ENCODE measurements around the gene CRYAB. TPM values are rescaled to one million over a fixed set of nuclear protein-coding genes. Genes with fewer than 3 reads are reported as not detected.
"Not testable (repeated sequence)": the region's sequence is repeated elsewhere in the genome, so short reads cannot be mapped to it uniquely, and the experiment has no call there.

CRYAB gene
- total RNA-seq, 2 experiments from 2014 or later: not detected

- no peak for DNase-seq
- peaks cover 3% of the 10 kb centered on the region for H3K36me3 Mint-ChIP-seq
- no peaks in the 10 kb centered on the region for H3K4me1 Mint-ChIP-seq
- H3K4me3 Mint-ChIP-seq: no peak overlapping the region
- H3K27me3 Mint-ChIP-seq: no peaks in the 10 kb centered on the region
- no peak overlapping the region for H3K27ac Mint-ChIP-seq
- no peaks in the 10 kb centered on the region for H3K9me3 Mint-ChIP-seq
These were observed 24.7 kb downstream of the CRYAB start for GRCh38 chr11:111886844-111887243.

DNA sequence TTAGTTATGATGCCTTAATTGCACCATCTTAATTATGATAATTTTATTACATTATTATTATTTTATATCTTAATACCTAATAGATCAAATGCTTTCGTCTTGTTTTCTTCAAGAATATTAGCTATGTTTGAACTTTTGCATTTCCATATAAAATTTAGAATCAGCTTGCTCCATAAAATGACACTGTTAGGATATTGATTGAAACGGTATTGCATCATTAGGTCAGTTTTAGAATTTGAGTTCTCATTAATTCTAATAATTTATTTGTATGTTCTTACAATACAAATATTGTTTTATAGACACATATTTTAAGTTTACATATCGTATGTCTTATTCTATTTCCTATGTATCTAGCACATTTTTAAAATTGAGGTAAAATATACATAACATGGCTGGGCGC, 25.5 kb downstream of the CRYAB start:
- peaks cover 3% of the 10 kb centered on the region for H3K4me1 Mint-ChIP-seq
- H3K36me3 Mint-ChIP-seq: peaks cover 3% of the 10 kb centered on the region
- no peaks in the 10 kb centered on the region for H3K27me3 Mint-ChIP-seq
- DNase-seq: no peak
- H3K4me3 Mint-ChIP-seq: no peak overlapping the region
- H3K9me3 Mint-ChIP-seq: no peaks in the 10 kb centered on the region
- H3K27ac Mint-ChIP-seq: no peak overlapping the region

- H3K36me3 Mint-ChIP-seq, H3K27me3 Mint-ChIP-seq, DNase-seq, H3K4me3 Mint-ChIP-seq, H3K4me1 Mint-ChIP-seq, H3K9me3 Mint-ChIP-seq, H3K27ac Mint-ChIP-seq: not testable (repeated sequence)
These were observed 26.5 kb downstream of the CRYAB start for GRCh38 chr11:111885053-111885452.

GRCh38 chr11:111882202-111882601, 29.4 kb downstream of the CRYAB start:
- H3K27me3 Mint-ChIP-seq: no peaks in the 10 kb centered on the region
- H3K27ac Mint-ChIP-seq: no peak overlapping the region
- H3K9me3 Mint-ChIP-seq: no peaks in the 10 kb centered on the region
- H3K4me3 Mint-ChIP-seq: no peak overlapping the region
- H3K36me3 Mint-ChIP-seq: peaks cover 8% of the 10 kb centered on the region
- peaks cover 8% of the 10 kb centered on the region for H3K4me1 Mint-ChIP-seq
- no peak for DNase-seq

DNA sequence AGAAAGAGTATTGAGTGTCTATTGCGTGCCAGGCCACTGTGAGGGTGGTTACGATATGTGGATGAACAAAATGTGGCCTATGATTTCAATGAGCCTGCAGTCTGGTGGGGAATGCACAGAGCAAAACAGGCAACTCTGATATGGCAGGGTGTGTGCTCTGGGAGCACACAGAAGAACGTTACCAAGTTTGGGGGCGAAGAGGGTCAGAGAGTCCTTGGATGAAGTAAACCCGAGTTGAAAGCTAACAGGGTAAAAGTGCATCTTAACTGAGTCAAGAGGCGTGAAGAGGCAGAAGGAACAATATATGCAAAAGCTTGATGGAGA, 32.0 kb downstream of the CRYAB start:
- peaks cover 8% of the 10 kb centered on the region for H3K36me3 Mint-ChIP-seq
- no peaks in the 10 kb centered on the region for H3K9me3 Mint-ChIP-seq
- no peak for DNase-seq
- peak overlapping the region; percentile 98 for H3K27ac Mint-ChIP-seq
- peaks cover 8% of the 10 kb centered on the region for H3K4me1 Mint-ChIP-seq
- no peaks in the 10 kb centered on the region for H3K27me3 Mint-ChIP-seq
- H3K4me3 Mint-ChIP-seq: peak overlapping the region; percentile 88

- H3K27ac Mint-ChIP-seq: peak within 1 kb of the TSS; percentile 98
- DNase-seq: peak; percentile 94
- H3K4me3 Mint-ChIP-seq: peak within 1 kb of the TSS; percentile 88
- H3K36me3 Mint-ChIP-seq: peaks cover 8% of the 10 kb centered on the region
- peaks cover 8% of the 10 kb centered on the region for H3K4me1 Mint-ChIP-seq
- H3K9me3 Mint-ChIP-seq: no peaks in the 10 kb centered on the region
- no peaks in the 10 kb centered on the region for H3K27me3 Mint-ChIP-seq
These were observed 32.5 kb downstream of the CRYAB start, which contains the start of the genes CFAP68 and FDXACB1 for GRCh38 chr11:111878849-111879636. Gene CFAP68, plus strand, starts transcription at chr11:111879541. Its CDS starts 20 bp downstream, at chr11:111879561. Gene FDXACB1, minus strand, starts transcription at chr11:111879165. Its CDS starts 33 bp downstream, at chr11:111879132.

DNA sequence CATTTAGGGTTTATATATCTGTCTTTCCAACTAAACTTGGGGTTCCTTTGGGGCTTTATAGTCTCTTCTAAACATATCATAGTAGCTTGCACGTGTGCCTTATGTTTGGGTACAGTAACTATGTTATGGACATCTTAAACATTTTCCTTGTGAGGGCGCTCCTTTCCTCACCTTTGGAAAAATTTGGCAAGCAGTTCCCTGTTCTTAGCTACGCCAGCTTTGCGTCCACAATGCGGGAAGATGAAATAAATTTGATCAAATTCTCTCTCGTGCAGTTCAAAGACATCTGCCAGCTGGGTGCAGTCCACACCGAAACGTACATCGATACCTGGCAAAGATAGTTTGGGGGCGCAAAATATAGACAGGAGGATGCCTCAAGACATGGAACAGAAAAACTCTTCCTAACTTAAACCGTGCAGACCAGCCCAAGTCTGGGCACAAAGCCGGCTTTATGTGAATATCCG, 33.2 kb downstream of the CRYAB start:
- Mint-ChIP-seq H3K27me3 (no peaks in the 10 kb centered on the region), H3K9me3 (no peaks in the 10 kb centered on the region)

DNA sequence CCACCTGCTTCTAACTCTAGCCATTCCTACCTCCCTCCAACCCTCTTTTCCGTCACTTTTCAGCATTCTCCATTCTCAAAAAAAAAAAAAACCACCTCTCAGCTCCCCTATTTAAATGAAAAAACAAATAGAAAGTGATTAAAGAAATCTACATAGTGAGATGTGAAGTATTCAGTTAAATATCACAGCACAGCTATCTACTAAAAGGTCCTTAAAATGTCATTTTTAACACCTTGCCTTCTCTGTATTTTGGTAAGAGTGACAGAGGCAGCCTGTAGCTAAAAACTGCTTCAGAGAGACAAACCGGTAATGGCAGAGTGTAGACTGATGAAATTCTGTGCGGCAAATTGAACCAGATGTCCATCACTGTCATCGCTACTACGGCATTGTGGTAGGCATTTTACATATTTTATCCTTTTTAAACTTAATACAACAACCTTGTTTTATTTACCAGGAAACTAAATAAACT, 39.8 kb downstream of the CRYAB start:
- Mint-ChIP-seq H3K4me3 (peak overlapping the region; percentile 92), H3K9me3 (no peaks in the 10 kb centered on the region), H3K27ac (peak overlapping the region; percentile 77), H3K4me1 (peaks cover 14% of the 10 kb centered on the region), H3K27me3 (no peaks in the 10 kb centered on the region), H3K36me3 (peaks cover 18% of the 10 kb centered on the region)
- DNase-seq: no peak

More for the DNA sequence above, 33.2 kb downstream of the CRYAB start:
- H3K4me1 Mint-ChIP-seq: peaks cover 8% of the 10 kb centered on the region
- no peak for DNase-seq
- peak overlapping the region; percentile 88 for H3K4me3 Mint-ChIP-seq
- peak overlapping the region; percentile 98 for H3K27ac Mint-ChIP-seq
- peaks cover 5% of the 10 kb centered on the region for H3K36me3 Mint-ChIP-seq

GRCh38 chr11:111870886-111871692, 40.5 kb downstream of the CRYAB start, which contains the start of gene ALG9:
Gene ALG9, minus strand, starts transcription at chr11:111871581. Its CDS starts 99 bp downstream, at chr11:111871482.
- H3K4me1 Mint-ChIP-seq: peaks cover 14% of the 10 kb centered on the region
- DNase-seq: peak; percentile 88
- peak within 1 kb of the TSS; percentile 92 for H3K4me3 Mint-ChIP-seq
- peaks cover 21% of the 10 kb centered on the region for H3K36me3 Mint-ChIP-seq
- peak within 1 kb of the TSS; percentile 84 for H3K27ac Mint-ChIP-seq
- H3K27me3 Mint-ChIP-seq: no peaks in the 10 kb centered on the region
- H3K9me3 Mint-ChIP-seq: no peaks in the 10 kb centered on the region

DNA sequence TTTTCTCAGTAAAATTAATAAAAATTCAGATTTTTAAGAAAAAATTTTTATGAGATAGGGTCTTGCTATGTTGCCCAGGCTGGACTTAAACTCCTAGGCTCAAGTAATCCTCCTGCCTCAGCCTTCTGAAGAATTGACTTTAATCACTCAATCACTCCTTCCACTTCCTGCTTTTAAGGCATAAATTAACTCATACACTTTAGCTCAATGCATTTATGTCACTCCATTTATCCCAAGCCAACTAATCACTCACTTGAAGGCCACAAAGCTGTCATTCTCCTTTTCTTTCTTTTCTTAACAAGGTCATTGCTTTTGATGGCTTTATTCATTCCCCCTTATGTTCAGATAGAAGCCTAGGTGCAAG, 41.1 kb downstream of the CRYAB start:
- Mint-ChIP-seq H3K27ac (peak overlapping the region; percentile 84), H3K4me1 (peaks cover 14% of the 10 kb centered on the region), H3K4me3 (peak overlapping the region; percentile 92), H3K36me3 (peaks cover 22% of the 10 kb centered on the region), H3K27me3 (no peaks in the 10 kb centered on the region), H3K9me3 (no peaks in the 10 kb centered on the region)
- DNase-seq: no peak

GRCh38 chr11:111870113-111870512, 41.5 kb downstream of the CRYAB start:
- DNase-seq: no peak
- Mint-ChIP-seq H3K4me1 (peaks cover 14% of the 10 kb centered on the region), H3K9me3 (no peaks in the 10 kb centered on the region), H3K27ac (no peak overlapping the region), H3K27me3 (no peaks in the 10 kb centered on the region), H3K36me3 (peaks cover 23% of the 10 kb centered on the region), H3K4me3 (peak overlapping the region; percentile 32)

GRCh38 chr11:111860257-111860656, 51.3 kb downstream of the CRYAB start:
- Mint-ChIP-seq H3K4me1 (no peaks in the 10 kb centered on the region), H3K9me3 (no peaks in the 10 kb centered on the region), H3K27ac (no peak overlapping the region), H3K36me3 (peaks cover 8% of the 10 kb centered on the region), H3K27me3 (no peaks in the 10 kb centered on the region), H3K4me3 (no peak overlapping the region)
- DNase-seq: no peak
